Measurements from ENCODE around the gene LSAMP.

DNA sequence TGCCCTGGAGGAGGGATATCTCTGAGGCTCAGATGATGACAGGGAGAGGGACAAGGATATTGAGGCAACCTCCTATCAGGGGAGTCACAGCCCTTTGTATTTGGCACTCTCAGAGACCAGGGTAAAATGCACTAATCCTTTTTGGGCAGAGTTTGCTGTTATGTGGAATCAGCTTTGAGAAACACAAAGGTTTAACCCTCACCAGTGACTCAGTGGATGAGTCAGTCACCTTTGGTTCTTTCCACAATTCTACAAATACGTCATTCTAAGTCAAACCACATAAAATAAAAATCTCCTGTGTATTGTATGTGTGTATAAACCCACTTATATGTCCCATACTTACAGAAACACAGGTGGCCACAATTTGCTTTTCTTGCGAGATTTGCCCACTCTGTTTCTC, 5.1 kb downstream of the LSAMP start:
- TF ChIP-seq, protein P1, sequence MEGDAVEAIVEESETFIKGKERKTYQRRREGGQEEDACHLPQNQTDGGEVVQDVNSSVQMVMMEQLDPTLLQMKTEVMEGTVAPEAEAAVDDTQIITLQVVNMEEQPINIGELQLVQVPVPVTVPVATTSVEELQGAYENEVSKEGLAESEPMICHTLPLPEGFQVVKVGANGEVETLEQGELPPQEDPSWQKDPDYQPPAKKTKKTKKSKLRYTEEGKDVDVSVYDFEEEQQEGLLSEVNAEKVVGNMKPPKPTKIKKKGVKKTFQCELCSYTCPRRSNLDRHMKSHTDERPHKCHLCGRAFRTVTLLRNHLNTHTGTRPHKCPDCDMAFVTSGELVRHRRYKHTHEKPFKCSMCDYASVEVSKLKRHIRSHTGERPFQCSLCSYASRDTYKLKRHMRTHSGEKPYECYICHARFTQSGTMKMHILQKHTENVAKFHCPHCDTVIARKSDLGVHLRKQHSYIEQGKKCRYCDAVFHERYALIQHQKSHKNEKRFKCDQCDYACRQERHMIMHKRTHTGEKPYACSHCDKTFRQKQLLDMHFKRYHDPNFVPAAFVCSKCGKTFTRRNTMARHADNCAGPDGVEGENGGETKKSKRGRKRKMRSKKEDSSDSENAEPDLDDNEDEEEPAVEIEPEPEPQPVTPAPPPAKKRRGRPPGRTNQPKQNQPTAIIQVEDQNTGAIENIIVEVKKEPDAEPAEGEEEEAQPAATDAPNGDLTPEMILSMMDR (IDR thresholded peaks at IDR 0.05), result no peak
- TF ChIP-seq SP1 (CRISPR knock-in tag; conservative IDR thresholded peaks at IDR 0.05) (no peak), GABPB1 (CRISPR knock-in tag; IDR thresholded peaks at IDR 0.05) (no peak), MLX (CRISPR knock-in tag; IDR thresholded peaks at IDR 0.05) (no peak)
- TF ChIP-seq, protein P2, sequence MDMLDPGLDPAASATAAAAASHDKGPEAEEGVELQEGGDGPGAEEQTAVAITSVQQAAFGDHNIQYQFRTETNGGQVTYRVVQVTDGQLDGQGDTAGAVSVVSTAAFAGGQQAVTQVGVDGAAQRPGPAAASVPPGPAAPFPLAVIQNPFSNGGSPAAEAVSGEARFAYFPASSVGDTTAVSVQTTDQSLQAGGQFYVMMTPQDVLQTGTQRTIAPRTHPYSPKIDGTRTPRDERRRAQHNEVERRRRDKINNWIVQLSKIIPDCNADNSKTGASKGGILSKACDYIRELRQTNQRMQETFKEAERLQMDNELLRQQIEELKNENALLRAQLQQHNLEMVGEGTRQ (CRISPR knock-in tag; IDR thresholded peaks at IDR 0.05), result no peak
